ENCODE measurements around the gene FUT8.
"Not testable (repeated sequence)": the region's sequence is repeated elsewhere in the genome, so short reads cannot be mapped to it uniquely, and the experiment has no call there.

FUT8 gene

DNA sequence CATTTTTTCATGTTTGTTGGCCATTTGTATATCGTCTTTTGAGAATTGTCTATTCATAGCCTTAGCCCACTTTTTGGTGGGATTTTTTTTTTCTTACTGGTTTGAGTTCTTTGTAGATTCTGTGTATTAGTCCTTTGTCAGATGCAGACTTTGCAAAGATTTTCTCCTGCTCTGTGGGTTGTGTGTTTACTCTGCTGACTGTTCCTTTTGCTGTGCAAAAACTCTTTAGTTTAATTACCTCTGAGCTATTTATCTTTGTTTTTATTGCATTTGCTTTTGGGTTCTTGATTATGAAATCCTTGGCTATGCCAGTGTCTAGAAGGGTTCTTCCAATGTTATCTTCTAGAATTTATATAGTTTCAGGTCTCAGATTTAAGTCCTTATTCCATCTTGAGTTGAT, 220.0 kb downstream of the FUT8 start:
- no peak for DNase-seq

DNA sequence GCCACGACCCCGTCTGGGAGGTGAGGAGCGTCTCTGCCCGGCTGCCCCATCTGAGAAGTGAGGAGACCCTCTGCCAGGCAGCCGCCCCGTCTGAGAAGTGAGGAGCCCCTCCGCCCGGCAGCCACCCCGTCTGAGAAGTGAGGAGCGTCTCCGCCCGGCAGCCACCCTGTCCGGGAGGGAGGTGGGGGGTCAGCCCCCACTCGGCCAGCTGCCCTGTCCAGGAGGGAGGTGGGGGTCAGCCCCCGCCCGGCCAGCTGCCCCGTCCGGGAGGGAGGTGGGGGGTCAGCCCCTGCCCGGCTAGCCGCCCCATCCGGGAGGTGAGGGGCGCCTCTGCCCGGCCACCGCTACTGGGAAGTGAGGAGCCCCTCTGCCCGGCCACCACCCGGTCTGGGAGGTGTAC, 221.1 kb downstream of the FUT8 start:
- DNase-seq: not testable (repeated sequence)

DNA sequence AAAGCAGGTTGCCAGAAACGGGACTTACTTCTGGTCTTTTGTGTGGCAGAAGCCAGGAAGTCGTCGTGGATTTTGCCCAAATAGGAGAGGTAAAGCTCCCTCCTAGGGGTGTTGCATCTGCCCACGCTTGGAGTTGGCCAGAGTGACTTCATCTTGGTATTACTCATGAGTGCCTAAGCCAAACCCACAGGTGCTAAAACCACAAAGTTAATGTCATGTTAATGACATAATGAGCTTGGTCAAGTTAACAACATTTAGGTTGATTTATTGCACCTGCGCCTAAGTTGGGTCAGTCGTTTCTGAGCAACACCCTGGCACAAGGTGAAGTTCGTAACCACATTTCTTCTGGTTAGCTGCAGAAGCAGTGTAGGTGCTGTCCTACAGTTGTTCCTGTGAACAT, 225.2 kb downstream of the FUT8 start:
- no peak for DNase-seq

DNA sequence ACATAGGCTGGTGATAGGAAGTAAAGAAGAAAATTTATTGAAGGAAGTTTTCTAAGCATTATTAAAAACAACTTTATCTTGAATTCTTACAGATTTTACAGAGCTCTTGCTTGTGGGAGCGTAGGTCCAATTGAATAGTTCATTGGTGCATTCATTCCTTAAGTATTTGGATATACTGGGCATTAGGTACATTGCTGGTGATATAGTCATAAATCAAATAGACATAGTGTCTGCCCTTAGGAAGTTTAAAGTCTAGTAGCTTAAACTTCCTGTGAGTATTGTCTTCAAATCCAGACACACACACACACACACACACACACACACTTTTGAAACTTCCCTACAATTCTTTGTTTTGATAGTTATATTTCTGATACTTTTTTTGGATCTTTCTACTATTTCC, 226.7 kb downstream of the FUT8 start:
- no peak for DNase-seq

DNA sequence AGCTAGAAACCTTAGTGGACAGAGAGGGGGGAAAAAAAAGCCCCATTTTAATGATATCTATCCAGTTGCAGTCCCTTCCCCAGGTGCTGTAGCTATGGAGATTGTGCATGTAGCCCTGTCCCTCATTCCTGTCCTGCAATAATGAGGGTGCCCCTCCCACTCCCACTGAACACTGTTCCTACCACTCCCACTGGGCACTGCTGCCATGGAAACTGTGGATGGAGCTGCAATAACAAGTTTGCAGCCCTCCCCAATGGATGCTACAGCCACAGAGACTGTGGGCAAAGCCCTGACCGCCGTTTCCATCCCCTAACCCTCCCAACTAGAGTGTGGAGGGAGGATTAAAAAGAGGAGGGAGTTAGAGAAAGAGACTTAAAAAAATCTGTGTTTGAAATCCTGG, 238.3 kb downstream of the FUT8 start:
- DNase-seq: no peak

DNA sequence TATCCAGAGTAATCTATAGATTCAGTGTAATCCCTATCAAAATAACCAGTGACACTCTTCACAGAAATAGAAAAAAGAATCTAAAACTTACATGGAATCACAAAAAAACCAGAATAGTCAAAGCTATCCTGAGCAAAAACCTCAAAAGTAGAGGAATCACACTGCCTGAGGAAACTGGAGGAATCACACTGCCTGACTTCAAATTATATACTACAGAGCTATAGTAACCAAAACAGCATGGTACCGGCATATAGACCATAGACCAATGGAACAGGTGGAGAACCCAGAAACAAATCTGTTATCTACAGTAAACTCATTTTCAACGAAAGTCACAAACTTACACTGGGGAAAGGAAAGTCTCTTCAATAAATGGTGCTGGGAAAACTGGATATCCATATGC, 244.0 kb downstream of the FUT8 start:
- no peak for DNase-seq

DNA sequence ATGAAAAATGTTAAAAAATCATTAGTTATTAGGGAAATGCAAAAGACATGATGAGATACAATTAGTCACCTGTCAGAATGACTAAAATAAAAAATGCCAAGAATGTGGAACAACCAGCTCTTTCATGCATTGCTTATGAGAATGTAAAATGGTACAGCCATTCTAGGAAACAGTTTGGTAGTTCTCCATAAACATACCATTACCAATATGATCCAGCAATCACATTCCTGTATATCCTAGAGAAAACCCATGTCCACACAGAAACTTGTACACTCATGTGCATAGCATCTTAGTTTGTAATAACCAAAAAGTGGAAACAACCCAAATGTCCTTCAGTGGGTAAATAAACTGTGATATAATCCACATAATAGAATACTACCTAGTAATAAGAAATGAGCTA, 245.7 kb downstream of the FUT8 start:
- DNase-seq: no peak

DNA sequence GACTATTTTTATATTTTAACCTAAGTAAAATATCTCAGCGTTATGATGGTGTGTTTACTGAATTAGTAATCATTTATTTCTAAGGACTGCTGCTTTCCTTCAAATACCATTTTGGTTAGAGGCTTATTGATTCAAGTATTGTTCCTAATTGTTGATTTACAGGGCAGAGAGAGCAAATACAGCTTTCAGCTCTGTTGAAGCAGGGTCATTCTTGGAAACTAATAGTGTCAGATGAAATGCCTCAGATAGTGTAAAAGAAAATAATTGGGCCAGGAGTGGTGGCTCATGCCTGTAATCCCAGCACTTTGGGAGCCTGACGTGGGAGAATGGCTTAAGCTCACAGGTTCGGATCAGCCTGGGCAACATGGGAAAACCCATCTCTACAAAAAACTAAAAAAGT, 249.3 kb downstream of the FUT8 start:
- no peak for DNase-seq

DNA sequence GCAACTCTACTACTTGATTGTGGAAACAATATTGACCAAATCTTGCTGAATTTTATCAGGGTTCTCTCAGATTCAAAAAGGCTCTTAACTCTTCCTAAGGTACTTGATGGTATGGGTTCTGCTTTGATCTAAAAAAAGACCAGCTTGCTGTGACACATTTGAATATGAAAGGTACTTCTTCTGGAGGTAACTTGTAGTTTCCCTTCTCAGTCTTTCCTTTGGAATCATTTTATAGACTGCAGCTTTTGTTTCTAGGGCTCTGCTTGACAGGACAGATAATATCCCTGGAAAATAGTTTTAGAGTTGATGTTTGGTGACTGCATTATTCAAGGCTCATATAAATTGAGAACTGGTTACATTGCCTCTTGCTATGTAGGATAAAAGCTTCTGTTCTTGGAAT, 251.9 kb downstream of the FUT8 start:
- no peak for DNase-seq

DNA sequence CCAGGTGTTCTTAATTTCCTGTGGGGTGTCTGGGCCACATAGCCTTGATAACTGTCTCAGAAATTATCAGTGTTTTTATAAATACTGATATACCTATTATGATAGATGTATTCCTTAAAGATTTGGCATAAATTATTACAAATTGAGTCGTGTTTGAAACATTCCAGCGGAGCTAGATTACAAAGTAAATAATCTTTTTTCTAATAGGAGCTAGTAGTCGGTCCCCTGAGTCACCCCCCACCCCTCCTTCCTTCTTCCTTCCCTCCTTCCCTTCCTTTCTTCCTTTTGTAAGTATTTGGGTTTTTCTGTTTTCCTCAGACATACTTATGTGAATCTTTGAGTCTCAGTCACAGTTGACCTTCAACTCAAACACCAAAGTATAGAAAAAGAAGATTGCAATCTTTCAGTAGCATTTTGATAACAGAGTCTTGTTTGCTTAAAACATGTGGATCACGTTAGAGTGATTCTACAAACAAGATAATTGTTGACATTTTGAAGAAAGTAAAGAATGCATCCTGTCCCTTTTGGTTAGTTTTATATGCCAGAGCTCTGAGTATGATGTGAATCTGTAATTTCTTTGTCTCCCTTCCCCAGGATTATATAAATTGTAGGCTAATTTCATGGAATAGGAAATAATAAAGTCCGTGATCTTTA, 264.0 kb downstream of the FUT8 start:
- DNase-seq: no peak

DNA sequence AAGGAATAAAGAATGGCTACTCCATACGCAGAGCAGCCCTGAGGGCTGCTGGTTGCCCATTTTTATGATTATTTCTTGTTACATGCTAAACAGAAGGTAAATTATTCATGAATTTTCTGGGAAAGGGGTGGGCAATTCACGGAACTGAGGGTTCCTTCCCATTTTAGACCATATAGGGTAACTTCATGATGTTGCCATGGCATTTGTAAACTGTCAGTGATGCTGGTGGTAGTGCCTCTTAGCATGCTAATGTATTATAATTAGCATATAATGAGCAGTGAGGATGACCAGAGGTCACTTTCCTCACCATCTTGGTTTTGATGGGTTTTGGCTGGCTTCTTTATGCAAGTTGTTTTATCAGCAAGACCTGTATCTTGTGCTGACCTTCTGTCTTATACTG, 273.0 kb downstream of the FUT8 start:
- no peak for DNase-seq

DNA sequence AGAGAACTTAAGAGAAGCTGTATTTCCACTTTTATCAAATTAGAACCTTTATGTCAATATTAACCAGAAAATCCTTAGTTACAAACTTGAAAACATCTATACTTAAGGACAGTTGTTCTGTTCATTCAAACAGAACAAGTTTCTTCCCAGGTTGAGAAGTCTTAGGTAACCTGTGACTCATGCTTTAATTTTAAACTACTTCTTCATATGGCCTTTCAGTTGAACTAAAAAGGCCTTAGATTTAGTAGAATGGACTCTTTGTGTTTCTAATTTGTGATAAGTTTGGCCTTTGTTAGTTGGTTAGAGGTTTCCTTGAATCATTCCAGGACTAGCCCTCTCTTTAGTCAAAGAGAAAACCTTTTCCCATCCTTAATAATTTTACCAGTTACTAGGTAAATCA, 274.2 kb downstream of the FUT8 start:
- DNase-seq: no peak

DNA sequence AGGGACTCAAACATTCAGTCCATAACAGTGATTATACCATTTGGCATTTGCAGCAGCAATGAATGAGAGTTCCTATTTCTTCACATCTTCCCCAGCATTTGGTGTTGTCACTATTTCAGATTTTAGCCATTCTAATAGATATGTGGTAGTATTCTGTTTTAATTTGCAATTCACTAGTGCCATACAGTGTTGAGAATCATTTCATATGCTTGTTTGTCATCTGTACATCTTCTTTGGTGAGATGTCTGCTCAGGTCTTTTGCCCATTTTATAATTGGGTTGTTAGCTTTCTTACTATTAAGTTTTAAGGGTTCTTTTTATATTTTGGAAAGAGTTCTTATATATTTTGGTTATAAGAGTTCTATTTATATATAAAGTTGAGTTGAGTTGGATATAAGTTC, 276.5 kb downstream of the FUT8 start:
- DNase-seq: no peak

DNA sequence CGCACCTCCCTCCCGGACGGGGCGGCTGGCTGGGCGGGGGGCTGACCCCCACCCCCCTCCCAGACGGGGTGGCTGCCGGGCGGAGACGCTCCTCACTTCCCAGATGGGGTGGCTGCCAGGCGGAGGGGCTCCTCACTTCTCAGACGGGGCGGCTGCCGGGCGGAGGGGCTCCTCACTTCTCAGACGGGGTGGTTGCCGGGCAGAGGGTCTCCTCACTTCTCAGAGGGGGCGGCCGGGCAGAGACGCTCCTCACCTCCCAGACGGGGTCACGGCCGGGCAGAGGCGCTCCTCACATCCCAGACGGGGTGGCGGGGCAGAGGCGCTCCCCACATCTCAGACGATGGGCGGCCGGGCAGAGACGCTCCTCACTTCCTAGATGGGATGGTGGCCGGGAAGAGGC, 280.0 kb downstream of the FUT8 start:
- not testable (repeated sequence) for DNase-seq

DNA sequence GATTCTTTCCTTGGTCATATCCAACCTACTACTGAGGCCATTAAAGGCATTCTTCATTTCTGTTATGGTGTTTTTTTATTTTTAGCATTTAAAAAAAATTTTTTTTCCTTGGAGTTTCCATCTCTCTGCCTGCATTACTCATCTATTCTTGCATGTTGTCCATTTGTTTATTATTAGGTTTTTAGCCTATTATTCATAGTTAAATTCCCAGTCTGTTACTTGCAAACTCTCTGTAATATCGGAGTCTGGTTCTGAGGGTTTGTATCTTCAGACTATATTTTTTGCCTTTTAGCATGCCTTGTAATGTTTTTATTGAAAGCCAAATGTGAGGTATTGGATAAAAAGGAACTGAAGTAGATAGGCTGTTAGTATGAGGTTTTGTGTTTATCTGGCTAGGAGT, 284.3 kb downstream of the FUT8 start:
- DNase-seq: no peak

DNA sequence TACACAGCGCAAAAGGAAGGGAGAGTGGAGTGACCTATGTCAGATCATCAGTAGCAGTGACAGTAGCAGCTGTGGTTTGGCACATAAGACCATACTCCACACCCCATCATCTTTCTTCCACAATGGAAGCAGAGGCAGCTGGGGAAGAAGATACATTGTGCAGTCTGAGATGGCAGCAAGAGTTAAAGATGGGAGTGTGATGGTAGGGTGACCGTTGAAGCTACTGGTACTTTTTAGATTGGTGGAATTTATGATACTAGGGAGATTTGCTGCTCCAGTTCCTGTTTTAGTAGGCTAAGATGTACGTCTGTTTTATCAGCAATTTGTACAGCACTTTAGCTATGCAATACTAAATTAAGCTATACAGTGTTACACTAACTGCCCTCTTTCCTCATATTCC, 291.0 kb downstream of the FUT8 start:
- no peak for DNase-seq

DNA sequence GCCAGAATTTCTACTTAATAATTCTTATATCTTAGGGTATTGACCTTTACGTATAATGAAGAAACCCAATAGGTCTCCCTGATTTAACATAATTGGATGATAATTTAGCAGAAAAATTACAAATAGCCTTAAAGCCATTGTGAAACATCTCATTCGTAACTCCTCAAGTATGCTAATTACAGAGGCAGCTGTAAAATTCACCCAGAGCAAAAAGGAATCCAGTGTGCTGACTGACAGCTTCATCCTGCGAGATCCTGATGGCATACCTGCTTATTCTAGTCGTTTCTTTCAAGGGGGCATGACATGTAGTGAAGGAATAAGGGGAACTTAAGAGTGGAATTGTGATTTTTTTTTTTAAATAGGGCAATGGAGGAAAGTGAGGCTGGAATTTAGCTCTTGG, 291.5 kb downstream of the FUT8 start:
- DNase-seq: no peak

DNA sequence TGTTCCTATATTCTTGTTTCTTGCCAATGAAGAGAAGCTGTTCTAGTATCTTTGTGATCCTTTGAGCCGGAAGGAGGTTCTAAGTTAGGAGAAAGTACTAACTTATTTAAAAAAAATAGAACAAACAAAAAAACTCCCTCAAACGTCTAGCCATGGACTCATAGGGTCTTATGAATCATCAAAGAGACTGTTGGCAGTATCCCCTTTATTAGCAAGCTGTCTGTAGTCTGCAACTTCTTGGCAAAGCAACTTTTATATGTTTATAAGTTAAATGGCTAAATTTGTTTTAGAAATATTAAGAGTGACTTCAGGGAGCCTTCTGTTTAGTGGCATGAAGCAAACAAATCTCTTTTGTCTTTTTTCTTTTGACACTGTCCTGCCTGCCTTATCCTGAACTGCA, 291.9 kb downstream of the FUT8 start:
- no peak for DNase-seq

DNA sequence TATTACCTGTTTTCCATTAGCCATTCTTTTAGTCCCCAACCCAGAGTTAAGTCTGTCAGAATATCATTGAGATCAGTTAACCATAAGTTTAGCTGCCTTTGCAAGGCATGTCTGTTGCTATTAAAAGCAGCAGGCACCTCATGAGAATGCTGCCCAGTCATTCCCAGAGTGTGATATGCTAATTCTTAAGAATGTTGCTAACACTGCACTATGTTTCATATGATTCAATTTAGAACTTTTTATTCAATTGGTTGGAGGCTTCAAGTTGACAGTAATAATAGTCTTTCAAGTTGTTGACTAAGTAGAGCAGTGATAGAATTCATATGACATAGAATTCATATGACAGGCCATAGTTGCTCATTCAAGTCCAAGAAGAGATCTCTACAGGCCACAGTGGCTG, 292.3 kb downstream of the FUT8 start:
- DNase-seq: no peak

DNA sequence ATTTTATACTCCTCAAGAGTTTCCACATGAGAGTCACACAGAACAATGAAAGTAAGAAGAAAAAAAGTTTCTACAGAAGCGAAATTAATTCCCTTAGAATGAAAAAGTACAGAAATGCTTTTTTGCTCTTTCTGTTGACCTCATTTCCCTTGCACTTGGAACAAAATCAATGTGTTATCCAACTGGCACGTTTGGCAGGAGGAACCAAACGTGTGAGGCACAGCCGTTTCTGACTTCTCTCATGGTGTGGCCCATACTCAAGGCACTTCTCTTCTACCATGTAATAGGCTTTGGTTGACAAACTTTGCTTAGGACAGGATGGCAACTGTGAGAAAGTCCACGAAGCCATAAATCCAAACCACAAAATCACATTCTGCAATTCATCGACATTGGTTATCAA, 297.0 kb downstream of the FUT8 start:
- no peak for DNase-seq

DNA sequence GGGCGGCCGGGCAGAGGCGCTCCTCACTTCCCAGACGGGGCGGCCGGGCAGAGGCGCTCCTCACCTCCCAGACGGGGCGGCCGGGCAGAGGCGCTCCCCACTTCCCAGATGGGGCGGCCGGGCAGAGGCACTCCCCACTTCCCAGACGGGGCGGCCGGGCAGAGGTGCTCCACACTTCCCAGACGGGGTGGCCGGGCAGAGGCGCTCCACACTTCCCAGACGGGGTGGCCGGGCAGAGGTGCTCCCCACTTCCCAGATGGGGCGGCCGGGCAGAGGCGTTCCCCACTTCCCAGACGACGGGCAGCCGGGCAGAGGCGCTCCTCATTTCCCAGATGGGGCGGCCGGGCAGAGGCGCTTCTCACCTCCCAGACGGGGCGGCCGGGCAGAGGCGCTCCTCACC, 304.3 kb downstream of the FUT8 start:
- not testable (repeated sequence) for DNase-seq

DNA sequence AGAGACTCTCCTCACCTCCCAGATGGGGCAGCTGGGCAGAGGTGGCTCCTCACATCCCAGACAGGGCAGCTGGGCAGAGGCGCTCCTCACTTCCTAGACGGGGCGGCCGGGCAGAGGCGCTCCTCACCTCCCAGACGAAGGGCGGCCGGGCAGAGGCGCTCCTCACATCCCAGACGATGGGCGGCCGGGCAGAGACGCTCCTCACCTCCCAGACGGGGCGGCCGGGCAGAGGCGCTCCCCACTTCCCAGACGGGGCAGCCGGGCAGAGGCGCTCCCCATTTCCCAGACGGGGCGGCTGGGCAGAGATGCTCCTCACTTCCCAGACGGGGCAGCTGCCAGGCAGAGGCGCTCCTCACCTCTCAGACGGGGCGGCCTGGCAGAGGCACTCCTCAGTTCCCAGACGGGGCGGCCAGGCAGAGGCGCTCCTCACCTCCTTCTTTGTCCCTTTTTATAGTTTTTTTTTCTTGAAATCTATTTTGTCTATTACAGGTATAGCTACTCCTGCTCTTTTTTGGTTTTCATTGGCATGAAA, 304.9 kb downstream of the FUT8 start:
- DNase-seq: not testable (repeated sequence)

DNA sequence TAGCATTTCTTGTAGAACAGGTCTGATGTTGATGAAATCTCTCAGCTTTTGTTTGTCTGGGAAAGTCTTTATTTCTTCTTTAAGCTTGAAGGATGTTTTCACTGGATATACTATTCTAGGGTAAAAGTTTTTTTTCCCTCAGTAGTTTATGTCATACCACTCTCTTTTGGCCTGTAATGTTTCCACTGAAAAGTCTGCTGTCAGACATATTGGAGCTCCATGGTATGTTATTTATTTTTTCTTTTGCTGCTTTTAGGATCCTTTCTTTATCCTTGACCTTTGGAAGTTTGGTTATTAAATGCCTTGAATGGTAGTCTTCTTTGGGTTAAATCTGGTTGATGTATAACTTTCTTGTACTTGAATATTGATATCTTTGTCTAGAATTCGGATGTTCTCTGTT, 306.1 kb downstream of the FUT8 start:
- no peak for DNase-seq

DNA sequence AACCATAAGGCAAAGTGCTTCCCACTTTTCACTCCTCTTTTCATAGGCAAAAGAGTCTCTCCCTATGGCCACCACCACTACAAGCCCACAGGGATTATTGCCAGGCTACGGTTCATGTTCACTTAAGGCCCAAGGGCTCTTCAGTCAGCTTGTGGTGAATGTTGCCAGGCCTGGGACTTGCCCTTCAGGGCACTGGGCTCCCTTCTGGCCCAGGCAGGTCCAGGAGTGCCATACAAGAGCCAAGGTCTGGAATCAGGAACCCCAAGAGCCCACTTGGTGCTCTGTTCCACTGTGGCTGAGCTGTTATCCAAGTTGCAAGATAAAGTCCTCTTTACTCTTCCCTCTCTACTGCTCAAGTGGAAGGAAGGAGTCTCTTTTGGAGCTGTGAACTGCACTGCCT, 307.6 kb downstream of the FUT8 start:
- DNase-seq: no peak

DNA sequence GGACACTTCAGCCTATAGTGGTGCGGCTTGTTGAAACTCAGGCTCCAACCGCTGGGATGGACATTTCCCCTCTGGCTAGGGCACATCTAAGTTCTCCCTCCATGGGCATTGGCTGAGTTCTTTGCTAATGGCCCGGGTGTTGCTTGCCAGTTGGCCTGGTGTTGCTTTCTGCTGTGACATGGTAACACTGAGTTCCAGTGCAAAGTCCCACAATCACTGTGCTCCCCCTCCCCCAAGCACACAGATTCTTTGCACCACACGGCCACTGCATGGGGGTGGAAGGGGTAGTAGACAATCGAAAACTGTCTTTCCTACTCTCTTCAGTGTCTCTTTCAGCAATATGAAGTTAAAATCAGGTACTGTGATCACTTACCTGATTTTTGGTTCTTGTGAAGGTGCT, 308.2 kb downstream of the FUT8 start:
- no peak for DNase-seq

DNA sequence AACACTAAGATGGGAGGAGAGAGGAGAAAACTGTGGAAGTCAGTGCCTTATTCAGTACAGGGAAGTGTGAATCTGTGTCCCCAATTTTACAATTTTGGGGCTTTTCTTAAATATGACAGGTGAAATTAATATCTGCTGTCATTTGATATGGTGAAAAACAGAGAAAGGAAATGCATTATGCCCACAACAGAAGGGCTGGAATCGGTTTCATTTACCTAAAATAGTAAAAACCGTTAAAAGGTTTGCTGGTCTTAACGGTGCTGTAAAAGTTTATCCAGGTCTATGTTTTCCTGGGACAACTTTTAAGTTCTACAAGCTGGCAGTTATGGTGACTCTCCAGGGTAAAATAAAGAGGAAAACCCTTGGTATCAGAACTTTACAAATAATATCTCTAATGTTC, 310.8 kb downstream of the FUT8 start:
- no peak for DNase-seq
